ENCODE results near the gene METRN.
"Not testable (repeated sequence)": the region's sequence is repeated elsewhere in the genome, so short reads cannot be mapped to it uniquely, and the experiment has no call there.

The METRN gene

DNA sequence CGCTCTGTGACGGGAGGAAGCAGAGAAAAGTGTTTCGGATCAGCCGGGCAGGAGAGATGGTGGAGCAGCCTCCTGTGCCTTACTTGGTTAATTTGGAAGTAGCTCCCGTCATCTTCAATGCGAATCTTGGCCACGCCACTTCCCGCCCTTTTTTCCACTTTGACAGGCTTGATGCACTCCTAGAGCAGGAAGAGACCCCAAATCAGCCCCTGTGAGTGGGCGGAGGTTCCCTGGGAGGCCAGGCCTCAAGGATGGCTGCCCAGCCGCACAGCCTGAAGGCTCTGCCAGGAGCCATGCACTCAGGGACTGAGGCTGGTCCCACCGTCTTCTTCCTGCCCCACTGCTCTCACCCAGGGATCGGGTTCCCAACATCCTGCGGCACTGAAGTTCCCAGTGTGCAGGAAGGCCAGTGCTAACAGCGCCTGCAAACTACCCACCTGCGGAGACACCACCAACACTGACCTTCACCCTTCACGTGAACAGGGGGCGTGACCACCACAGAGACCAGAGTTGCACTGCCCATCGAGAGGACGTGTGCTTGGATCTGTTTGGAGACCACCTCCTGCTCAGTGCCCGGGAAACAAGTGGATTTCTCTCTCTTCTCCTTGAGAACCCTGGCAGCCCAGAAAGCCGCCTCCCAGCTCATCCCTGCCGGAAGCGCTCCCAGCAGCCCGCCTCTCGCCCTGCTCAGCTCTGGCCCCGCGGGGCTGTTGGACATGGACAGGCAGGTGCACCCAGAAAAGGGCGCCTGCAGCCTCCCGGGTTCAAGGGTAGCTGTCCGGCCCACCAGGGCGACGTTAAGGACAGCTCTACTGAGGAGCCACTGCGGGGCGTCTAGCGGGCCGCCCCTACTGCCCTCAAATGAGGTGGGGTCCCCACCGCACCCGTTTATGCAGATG, 24.9 kb downstream of the METRN start:
- no peak for DNase-seq

DNA sequence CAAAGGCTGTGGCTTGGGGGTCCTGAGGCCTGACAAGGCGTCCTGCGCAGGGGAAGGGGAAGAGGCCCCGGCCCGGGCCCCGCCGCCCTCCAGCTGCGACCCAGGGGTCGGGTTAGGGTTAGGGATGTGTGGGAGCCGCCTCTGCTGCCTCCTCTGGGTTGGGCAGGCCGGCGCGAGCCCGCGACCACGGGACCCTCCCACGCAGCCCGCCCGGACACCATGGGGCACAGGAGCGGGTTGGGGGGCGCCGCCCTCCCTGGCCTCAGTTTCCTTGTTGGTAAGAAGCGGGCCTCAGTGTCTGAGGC, 25.5 kb downstream of the METRN start:
- no peak for DNase-seq

DNA sequence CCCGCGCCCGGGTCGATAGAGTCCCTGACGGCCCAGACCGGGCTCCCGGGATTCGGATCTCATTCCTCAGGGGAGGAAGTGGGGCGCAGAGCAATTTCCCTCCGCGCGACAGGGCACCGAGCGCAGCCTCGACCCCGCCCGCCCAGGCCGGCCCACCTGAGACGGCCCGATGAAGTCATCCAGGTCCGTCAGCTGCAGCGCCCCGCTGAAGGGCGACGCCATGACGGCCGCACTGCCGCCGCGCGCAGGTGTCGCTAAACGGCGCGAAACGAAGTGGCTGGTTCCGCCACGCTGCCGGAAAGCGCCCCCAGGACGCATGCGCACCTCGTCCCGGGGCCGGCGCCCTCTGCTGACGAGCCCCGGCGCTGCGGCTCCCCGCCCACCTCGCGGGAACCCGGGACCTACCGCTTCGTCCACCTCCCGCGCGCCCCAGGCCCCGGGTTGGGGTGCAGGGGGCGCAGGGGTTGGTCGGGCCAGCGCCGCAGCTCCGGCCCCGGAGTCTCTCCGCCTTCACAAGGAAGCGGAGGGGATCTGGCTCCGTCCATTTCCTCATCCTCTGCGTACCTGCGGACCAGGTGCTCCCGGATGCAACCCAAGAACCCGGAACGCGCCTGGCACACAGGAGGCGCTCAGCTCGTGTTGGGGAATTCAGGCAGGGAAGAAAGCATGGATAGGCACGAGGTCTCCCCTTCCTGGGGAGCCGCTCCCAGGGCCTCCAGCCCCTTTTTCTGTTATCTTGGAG, 26.0 kb downstream of the METRN start, which contains the start of gene CIAO3:
TSS of gene CIAO3 (minus strand) at position 234 of the 742 bp plus-strand sequence. CDS start at position 222, 12 bp downstream.
- peak; percentile 89 for DNase-seq

DNA sequence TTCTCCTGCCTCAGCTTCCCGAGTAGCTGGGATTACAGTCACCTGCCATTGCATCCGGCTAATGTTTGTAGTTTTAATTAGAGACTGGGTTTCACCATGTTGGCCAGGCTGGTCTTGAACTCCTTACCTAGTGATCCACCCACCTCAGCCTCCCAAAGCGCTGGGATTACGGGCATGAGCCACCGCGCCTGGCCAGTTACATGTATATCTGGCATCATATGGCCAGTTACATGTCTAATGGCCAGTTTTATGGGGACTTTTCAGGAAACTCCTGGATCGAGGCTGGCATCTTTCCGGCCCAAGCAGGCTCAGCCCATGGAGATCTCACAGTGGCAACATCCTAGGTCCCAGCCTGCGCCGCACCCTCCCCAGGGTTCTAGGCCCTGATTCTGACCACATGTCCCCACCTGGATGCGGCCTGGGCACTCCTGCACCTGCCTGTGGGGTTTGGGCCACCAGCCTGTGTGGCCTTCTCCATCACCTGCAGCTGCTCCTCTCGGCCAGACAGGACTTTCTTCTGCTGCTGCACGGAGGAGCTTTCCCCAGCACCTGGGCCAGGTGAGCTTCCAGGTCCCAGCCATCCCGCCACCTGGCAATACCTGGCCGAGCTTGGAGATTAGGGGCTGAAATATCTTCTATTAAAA, 27.2 kb downstream of the METRN start:
- no peak for DNase-seq

DNA sequence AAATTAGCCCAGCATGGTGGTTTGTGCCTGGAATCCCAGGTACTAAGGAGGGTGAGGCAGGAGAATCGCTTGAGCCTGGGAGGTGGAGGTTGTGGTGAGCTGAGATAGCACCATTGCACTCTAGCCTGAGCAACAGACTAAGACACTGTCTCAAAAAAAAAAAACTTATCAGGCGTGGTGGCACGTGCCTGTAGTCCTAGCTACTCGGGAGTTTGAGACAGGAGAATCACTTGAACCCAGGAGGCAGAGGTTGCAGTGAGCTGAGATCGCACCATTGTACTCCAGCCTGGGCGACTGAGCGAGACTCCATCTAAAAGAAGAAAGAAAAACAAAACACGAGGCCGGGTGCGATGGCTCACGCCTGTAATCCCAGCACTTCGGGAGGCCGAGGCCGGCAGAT, 28.0 kb downstream of the METRN start:
- not testable (repeated sequence) for DNase-seq

DNA sequence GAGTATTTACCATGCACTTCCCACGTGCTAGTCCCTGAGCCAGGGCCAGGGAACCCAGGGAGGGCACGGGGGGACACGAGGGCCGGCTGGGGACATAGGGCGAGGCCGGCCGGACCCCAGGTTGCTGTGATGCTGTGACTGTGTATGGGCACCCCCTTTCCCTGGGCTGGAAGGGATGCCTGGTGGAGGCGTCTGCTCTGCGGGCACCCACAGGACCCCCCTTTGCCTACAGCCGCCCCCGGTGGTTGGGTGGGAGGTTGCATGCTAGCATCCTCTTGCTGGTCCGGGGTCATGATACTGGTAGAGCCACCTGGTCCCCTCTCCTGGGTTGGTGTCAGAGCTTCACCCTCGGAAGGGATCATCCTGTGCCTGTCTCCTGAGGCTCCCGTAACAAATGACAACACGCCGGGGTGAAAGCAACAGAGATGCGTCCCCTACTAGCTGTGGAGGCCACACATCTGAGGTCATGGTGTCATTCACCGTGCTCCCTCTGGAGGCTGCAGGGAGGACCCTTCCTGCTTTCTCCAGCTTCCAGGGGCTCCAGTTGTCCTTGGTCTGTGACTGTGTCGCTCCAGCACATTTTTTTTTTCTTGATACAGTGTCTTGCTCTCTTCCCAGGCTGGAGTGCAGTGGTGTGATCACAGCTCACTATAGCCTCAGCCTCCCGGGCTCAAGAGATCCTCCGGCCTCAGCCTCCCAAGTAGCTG, 29.0 kb downstream of the METRN start:
- DNase-seq = no peak

DNA sequence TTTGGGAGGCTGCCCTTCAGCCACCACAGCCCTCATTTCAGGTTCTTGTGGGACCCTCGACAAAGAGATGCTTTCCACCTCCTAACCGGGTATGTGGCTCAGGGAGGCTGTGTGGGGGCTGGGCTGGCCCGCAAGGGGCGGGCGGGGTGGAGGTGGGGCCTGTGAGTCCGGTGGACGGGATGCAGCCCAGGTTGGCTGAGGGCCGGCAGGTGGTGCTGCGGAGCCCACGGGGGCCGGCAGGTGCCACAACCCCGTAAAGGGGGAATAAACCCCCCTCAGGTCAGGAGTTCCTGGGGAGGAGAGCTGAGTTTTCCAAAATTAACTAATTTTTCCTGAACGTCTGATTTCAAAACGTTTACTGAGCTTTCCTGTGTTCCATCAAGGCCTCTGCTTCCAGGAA, 30.8 kb downstream of the METRN start:
- DNase-seq = no peak

DNA sequence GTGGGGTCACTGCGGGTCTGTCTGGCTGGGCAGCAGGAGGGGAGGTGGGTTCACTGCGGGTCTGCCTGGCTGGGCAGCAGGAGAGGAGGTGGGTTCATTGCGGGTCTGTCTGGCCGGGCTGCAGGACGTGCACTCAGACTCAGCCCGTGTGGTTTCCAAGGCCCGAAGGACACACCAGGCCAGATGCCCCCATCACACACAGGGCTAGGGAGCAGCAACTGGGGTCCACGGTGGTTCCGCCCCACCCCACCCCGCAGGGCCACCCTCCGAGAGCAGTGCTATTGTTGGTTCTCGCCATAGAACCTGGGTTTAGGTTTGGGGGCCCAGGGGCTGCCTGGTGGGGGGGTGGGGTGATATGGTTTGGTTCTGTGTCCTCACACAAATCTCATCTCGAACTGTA, 31.7 kb downstream of the METRN start:
- no peak for DNase-seq

DNA sequence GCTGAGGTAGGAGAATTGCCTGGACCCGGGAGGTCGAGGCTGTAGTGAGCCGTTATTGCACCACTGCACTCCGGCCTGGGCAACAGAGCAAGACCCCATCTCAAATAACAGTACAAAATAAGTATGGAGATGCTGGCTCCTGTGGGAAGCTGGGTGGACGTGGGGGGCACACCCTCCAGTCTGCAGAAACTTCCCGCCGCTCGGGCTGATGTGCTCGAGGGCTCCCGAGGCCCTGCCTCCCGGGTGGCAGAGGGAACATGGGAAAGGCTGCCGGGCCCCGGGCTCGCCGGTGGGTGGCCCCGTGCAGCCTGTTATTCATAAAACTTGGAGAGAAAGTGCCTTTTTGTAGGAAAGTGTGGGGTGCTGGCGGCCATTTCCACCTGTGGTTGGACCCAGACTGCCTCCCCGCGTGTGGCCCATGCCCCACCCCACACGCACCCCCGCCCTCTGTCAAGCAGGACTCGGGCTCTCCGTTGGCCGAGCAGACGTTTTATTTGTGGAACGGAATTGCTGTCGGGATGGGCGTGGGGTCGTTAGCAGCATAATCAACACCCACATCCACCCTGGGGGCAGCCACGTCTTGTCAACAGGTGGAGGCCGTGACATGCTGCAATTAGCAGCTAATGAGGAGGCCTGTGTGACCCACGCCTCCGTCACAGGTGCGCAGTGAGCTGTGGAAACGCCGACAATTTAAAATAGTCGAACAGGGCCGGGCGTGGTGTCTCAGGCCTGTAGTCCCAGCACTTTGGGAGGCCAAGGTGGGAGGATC, 33.2 kb downstream of the METRN start:
- DNase-seq = no peak

DNA sequence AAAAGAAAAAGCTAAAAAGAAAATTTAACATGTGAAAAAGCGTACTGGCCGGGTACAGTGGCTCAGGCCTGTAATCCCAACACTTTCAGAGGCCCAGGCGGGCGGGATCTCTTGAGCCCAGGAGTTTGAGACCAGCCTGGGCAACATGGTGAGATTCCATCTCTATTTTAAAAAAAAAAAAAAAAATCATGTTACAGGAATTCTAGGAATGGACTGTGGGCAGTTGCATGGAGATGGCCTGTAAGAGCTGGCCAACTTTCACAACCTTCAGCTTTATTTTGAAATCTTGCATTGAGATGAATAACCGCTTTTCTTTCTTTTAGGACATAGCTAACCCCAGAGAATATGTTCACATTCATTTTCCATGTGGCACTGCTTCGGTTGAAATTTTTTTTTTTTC, 34.1 kb downstream of the METRN start:
- no peak for DNase-seq

DNA sequence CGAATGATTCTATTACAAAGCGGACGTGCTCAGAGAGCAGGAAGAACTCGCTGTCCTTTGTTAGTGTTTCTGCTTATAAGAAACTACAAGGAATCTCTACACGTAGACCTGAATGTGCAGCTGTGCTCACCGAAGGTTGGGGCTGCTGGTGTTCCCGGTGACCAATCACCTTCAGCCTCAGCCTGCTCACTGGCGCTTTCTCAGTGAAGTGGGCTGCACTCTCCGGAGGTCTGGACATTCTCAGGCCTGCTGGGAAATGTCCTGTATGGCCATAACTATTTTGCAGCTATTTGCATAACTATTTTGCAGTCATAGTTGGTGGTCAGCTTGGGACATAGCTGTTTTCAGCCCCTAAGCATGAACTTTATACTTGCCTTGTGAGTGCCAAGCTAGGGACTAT, 35.6 kb downstream of the METRN start:
- no peak for DNase-seq

DNA sequence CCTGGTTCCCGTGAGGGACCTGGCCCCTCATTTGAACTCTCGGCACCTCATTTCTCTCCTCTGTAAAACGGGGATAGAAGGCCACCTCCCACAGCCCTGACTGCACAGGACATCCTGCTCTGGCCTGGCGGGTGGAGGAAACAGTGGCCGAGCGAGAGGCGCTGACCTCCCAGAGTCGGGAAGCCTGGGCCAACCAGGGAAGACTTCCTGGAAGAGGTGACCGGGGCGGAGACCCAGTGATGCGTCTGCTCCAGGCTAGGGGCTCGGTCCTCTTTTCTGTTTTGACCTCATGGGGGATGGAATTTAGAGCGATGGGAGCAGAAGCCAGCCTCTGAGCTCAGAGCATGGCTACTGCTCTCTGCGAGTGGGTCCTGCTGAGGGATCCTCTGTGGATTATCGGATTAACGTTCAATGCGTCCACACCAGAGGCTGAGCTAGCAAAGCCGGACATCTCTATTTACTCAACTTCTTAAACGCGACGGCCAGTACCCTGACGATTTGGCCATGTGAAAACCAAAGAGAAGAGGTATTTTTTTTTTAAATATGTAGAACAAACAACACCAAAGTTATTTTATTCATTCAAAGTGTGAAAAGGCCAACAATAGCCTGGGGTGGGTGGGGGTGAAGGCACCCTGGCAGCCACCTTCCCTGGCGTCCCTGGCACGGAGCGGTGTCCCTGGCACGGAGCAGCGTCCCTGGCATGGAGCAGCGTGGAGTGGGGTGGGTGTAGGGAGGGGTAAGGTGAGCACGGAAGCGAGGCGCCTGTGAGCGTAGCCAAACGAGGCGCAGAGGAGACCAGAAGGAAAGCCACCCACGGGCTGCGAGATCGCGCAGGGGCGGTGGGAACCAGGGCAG, 36.5 kb downstream of the METRN start:
- DNase-seq = no peak

DNA sequence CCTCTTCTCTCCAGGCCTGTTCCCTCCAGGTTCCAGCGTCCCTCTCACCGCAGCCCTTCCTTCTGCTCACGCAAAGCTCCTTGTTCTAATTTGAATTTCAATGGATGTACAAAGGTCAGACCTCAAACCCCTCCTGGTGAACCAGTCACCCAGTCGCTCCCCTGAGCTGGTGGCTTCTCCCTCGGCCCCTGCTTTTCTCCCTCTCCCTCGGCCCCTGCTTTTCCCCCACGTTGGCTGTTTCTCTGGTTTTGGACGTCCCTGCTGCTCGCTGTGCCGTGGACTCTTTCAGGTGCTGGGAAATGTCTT, 37.0 kb downstream of the METRN start:
- DNase-seq = no peak

DNA sequence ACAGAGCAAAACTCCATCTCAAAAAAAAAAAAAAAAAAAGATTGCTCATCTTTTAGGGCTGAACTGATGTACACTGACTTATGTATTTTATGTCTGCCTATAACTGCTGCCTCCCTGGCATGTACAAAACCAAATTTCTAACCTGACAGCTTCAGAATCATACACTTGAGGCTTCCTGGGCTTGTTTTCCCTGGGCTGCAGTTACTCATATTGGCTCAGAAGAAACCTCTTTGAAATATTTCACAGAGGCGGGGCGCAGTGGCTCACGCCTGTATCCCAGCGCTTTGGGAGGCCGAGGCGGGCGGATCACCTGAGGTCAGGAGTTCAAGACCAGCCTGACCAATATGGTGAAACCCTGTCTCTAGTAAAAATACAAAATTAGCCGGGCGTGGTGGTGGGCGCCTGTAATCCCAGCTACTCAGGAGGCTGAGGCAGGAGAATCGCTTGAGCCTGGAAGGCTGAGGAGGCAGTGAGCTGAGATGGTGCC, 39.2 kb downstream of the METRN start:
- DNase-seq = not testable (repeated sequence)

DNA sequence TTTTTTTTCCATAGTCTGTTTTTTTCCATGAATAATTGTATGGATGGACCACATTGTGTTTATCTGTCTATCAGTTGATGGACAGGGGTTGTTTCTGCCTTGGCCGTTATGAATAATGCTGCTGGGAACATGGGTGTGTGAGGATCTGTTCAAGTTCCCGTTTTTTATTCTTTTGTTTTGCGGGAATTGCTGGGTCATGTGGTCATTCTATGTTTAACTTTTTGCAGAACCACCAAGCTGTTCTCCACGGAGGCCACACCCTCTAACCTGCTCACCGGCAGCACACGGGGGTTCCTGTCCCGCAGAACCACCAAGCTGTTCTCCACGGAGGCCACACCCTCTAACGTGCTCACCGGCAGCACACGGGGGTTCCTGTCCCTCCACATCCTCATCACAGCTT, 39.7 kb downstream of the METRN start:
- no peak for DNase-seq

DNA sequence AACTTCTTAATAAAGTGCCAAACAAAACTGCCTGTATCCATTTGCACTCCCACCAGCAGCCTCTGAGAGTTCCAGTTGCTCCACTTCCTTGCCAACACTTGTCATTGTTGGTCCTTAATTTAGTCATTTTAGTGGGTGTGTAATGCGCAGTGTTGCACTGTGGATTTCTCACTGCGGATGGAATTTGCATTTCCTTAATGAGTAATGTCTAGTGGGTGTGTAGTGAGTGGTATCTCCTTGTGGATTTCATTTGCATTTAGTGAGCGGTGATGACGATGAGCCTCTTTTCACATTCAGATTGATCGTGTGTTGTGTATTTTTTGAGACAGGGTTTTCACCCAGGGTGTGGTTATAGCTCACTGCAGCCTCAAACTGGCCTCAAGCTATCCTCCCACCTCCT, 41.5 kb downstream of the METRN start:
- no peak for DNase-seq

DNA sequence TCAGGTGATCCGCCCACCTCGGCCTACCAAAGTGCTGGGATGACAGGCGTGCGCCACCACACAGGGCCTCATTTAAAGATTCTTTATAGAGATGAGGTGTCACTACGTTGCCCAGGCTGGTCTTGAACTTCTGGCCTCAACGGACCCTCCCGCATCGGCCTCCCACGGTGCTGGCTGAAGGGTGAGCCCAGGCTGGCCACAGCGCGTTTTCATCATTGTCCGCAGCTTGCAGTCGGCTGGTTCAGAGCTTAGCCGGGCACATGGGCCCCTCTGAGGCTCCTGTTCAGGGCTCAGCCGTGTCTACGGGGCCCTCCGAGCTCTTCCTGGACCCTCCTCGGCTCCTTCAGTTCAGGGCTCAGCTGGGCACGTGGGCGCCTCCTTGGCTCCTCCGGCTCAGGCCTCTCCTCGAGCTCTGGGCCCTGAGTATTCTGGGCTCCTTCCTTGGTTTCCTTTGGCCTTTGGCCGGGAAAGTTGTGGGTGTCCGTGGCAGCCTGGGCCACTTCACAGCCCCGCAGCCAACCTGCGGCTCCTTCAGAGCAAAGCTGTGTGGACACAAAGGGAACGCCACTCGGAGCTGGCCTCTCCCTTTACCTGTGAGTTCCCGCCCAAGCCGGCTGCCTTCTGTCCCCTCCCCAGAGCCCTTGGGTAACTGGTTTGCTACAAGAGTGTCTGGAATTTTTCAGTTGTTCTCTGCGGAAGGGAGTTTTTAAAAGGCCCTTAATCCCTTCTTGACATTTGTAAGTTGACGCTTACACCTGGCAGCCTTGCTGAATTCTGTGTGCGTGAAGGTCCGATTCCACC, 44.4 kb downstream of the METRN start:
- no peak for DNase-seq

DNA sequence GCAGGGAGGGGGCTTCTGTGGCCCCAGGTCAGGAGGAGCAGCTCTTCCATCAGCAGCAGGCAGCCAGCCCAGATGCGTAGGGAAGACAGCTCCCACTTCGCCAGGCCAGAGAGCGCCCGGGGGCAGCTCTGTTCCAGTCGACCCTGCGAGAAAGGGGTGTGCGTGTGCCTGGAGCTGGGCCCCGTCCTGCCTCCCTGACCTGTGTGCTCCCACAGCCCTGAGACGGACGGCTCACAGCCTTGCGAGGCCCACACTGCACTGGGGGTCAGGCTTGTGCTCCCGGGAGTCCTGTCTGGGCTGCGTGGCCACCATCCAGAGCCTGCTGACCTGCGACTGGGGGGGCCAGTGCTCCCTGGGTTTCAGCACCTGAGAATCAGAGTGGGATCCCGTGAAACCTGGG, 45.1 kb downstream of the METRN start:
- DNase-seq = no peak

DNA sequence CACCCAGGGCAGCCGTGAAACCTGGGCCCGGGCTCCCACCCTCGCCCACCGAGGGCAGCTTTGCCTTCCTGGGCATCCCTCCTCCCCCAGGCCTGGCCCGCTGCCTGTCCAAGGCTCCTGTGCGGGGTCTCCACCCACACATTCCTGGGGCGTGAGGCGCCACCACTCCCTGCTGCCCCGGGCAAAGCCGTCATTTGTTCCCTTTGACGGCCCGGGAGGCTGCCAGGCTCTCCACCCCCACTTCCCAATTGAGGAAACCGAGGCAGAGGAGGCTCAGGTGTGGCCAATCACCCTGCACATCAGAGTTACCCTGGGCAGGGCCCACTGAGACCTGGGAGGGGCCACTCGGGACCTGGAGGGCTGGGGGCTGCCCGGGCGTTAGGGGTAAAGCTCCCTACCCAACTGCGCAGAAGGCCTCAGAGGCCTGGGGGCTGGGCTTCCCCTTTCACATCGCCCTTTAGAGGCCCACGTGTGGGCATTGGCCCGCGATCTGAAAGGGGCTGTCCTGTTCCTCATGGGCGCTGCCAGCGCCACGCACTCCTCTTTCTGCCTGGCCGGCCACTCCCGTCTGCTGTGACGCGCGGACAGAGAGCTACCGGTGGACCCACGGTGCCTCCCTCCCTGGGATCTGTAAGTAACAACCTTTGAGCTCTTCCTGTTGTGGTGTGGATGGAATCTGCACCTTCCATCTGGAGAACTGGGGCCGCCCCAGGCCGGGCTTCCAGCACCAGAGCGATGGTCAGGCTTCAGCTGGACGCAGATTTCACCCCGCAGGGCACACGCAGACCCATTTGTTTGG, 45.8 kb downstream of the METRN start, which contains the start of gene MSLN:
TSS of gene MSLN (plus strand) at position 190 of the 799 bp plus-strand sequence. CDS start 1,947 bp downstream, outside the sequence.
- DNase-seq = no peak
